Body of pancreas (tissue), 4 donors: ENCODE data around the gene RAI1. TPM values are rescaled to one million over a fixed set of nuclear protein-coding genes. Genes with fewer than 3 reads are reported as not detected.

ENCODE experiments used
- ATAC-seq: fragments of 150-250 bp; one replicate; pipeline ENCODE4 v1.9.1; 2016
- DNase-seq, 4 donors: peaks; one replicate each; pipeline ENCODE4 v3.0.0-alpha.2; 2019
- H3K27ac ChIP-seq, 4 donors: fragments of 200-600 bp; sonication (generic); 1 replicate in 3 of 4; 2 replicates in 1 of 4; pipeline versions ENCODE4 v1.5.1 to v1.6.1; 2016 to 2019; ENCODE audit warnings: mild to moderate bottlenecking in 1 of 4, mixed read lengths in 1 of 4, moderate library complexity in 1 of 4
- H3K27me3 ChIP-seq, 2 donors: fragments of 200-600 bp; sonication (generic); one replicate each; pipeline ENCODE4 v1.6.0; 2016; ENCODE audit warnings: mild to moderate bottlenecking in 1 of 2
- H3K36me3 ChIP-seq, 2 donors: fragments of 200-600 bp; sonication (generic); replicated peaks in 1 of 2; 2 replicates each; pipeline ENCODE4 v1.5.1; 2016; ENCODE audit warnings: low read depth in 2 of 2; ENCODE audit not compliant: insufficient read depth in 1 of 2
- H3K4me1 ChIP-seq: fragments of 200-600 bp; sonication (generic); one replicate; pipeline ENCODE4 v1.6.0; 2016
- H3K4me3 ChIP-seq, 2 donors: fragments of 200-600 bp; sonication (generic); 1 replicate in 1 of 2; 2 replicates in 1 of 2; pipeline ENCODE4 v1.5.1; 2016 to 2019
- H3K9me3 ChIP-seq, 3 donors: fragments of 200-600 bp; sonication (generic); 1 replicate in 2 of 3; 2 replicates in 1 of 3; pipeline ENCODE4 v1.5.1; 2016
- POLR2A ChIP-seq, 3 donors: fragments of 450-650 bp; IDR thresholded peaks; one replicate each; pipeline ENCODE4 v1.6.1; 2016; ENCODE audit warnings: antibody characterized with exemption in 3 of 3, mild to moderate bottlenecking in 2 of 3
- WGBS, 2 donors: methylation state at CpG; one replicate each; pipeline ENCODE4 v1.1.5; 2017; 5-methylcytosine and 5-hydroxymethylcytosine counted together
- intact Hi-C: fragments of 100-400 bp; cut with DNase I; formaldehyde crosslinking; loops from one replicate; pipeline ENCODE4 v1.15.1; 2023
- total RNA-seq, 2 donors: library from RNA; depleted of rRNA; stranded (reverse); fragments of >200 nt; gene quantifications; one replicate each; pipeline ENCODE4 v1.1.0, GENCODE V29; 2016
- TF ChIP-seq, protein P1 (sequence below), 7 experiments: fragments of 450-650 bp in 4 of 7; fragments of 200-600 bp in 3 of 7; sonication (generic) in 3 of 7; IDR thresholded peaks; one replicate each; pipeline ENCODE4 v1.5.1; 2016 to 2019; ENCODE audit warnings: antibody characterized with exemption in 7 of 7

The RAI1 gene
- total RNA-seq, 2 donors from 2014 or later = 16.3 to 41.5 TPM

- WGBS, 2 donors = 89 to 96% methylated on average over 4 to 5 of the region's 5 CpGs
- no peak for DNase-seq
These were observed 82.5 kb downstream of the RAI1 start for GRCh38 chr17:17763734-17764133.

DNA sequence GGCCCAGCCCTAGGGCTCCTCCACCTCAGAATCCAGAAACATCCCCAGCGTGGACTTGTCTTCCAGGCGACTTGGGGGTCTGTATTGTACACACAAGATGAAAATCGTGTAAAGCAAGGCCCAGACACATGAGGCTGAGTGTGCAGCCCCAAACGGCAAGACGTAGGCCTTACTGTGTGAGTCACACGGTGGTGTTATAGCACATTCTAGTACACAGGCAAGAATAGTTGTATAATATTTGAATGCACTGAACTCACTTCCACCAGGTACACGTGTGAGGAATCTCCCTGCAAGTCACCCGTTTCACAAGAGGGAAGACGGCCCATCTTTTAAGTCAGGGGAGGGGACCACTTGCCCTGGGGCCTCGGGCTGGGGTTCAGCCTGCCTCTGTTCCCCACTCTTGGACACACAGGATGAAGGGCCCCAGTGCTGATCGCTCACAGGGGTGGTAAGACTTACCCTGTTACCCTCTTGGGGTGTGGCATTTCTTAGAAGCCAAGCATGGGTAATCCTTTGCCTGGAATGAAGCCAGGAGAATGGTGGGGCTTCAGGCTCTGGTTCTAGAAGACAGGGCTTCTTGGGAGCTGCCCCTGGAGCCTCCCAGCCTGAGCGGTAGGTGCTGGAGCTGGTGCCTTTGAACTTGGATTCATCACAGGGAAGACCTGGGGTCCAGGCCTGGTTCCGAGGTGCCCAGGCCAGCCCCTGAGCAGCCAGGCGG is 84.3 kb downstream of the RAI1 start:
- no peaks in the 10 kb centered on the region for H3K36me3 ChIP-seq
- no peak for DNase-seq
- no peaks in the 10 kb centered on the region for H3K27me3 ChIP-seq
- no peak overlapping the region for H3K27ac ChIP-seq
- H3K4me3 ChIP-seq = no peak overlapping the region
- ATAC-seq = no peak
- peaks cover 24% of the 10 kb centered on the region for H3K4me1 ChIP-seq
- TF ChIP-seq POLR2A (IDR thresholded peaks at IDR 0.05) = no peak
- TF ChIP-seq, protein P1, sequence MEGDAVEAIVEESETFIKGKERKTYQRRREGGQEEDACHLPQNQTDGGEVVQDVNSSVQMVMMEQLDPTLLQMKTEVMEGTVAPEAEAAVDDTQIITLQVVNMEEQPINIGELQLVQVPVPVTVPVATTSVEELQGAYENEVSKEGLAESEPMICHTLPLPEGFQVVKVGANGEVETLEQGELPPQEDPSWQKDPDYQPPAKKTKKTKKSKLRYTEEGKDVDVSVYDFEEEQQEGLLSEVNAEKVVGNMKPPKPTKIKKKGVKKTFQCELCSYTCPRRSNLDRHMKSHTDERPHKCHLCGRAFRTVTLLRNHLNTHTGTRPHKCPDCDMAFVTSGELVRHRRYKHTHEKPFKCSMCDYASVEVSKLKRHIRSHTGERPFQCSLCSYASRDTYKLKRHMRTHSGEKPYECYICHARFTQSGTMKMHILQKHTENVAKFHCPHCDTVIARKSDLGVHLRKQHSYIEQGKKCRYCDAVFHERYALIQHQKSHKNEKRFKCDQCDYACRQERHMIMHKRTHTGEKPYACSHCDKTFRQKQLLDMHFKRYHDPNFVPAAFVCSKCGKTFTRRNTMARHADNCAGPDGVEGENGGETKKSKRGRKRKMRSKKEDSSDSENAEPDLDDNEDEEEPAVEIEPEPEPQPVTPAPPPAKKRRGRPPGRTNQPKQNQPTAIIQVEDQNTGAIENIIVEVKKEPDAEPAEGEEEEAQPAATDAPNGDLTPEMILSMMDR (IDR thresholded peaks at IDR 0.05) = no peak
- intact Hi-C loops = no loop called here
- no peaks in the 10 kb centered on the region for H3K9me3 ChIP-seq
- 81 to 86% methylated on average over 11 to 14 of the region's 14 CpGs for WGBS, 2 donors

More at GRCh38 chr17:17763734-17764133, 82.5 kb downstream of the RAI1 start:
- ATAC-seq = no peak
- Histone ChIP-seq H3K36me3 (no peaks in the 10 kb centered on the region), H3K4me3 (no peak overlapping the region), H3K9me3 (no peaks in the 10 kb centered on the region), H3K4me1 (peaks cover 14% of the 10 kb centered on the region), H3K27ac (no peak overlapping the region), H3K27me3 (no peaks in the 10 kb centered on the region)
- no peak for TF ChIP-seq POLR2A (IDR thresholded peaks at IDR 0.05)
- TF ChIP-seq, protein P1 (IDR thresholded peaks at IDR 0.05) = no peak
- intact Hi-C loops = no loop called here

DNA sequence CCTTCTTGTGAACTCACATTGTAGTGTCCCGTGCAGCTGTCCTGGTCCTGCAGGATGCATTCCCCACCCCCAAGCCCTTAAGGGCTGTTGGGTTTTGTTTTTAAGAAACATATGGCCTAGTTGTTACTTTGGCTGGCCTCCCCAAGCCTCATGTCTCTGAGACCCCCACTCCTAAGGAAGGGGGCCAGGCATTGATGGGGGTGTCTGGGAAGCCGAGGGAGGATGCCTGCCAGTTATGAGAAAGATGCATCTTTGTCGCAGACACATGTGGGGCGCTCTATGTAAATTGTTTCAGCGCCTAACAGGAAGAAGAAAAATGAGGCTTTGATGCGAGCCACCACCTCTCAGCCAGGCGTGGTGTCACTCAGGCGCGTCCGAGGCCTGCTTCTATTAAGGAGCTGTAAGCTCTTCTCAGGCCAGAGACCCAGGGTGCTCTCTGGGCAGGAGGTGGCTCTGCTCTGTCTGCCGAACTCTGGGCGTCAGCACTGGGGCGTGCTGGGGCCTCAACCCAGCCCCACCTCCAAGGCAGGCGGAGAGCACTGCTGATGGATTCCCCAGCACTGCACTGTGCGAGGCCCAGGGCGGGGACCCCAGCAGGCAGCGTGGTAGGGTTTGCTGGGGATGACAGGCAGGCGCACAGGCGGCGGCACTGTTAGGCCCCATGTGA is 85.0 kb downstream of the RAI1 start:
- Histone ChIP-seq H3K27me3 (no peaks in the 10 kb centered on the region), H3K36me3 (no peaks in the 10 kb centered on the region), H3K4me1 (peaks cover 24% of the 10 kb centered on the region), H3K9me3 (no peaks in the 10 kb centered on the region), H3K4me3 (no peak overlapping the region), H3K27ac (no peak overlapping the region)
- WGBS, 2 donors = 83% methylated on average over 20 of the region's 20 CpGs; no CpG with 5 or more reads in 1 of the 2 donors
- no peak for TF ChIP-seq POLR2A (IDR thresholded peaks at IDR 0.05)
- TF ChIP-seq, protein P1 (IDR thresholded peaks at IDR 0.05) = no peak
- ATAC-seq (no peak), DNase-seq (no peak)
- intact Hi-C loops = no loop called here

DNA sequence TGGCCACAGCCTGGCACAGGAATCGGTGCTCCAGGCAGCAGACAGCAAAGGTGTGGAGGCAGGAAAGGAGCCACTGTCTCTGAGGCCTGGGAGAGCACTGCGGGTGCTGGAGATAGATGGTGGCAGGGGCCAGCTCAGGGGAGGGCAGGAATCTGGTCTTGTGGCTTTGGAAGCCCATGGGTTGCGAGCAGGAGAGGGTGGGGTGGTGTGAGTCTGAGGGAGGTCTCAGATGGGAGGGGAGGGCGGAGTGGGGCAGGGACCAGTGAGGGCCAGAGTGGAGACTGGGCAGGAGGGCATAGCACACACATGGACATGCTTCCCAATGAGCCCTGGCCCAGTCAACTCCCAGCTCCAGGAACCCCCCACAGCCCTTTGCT is 85.5 kb downstream of the RAI1 start:
- no peaks in the 10 kb centered on the region for H3K36me3 ChIP-seq
- TF ChIP-seq POLR2A (IDR thresholded peaks at IDR 0.05) = no peak
- TF ChIP-seq, protein P1 (IDR thresholded peaks at IDR 0.05) = no peak
- H3K27me3 ChIP-seq = no peaks in the 10 kb centered on the region
- intact Hi-C loops = no loop called here
- no peak for ATAC-seq
- H3K4me1 ChIP-seq = peaks cover 24% of the 10 kb centered on the region
- no peak overlapping the region for H3K27ac ChIP-seq
- no peaks in the 10 kb centered on the region for H3K9me3 ChIP-seq
- 68 to 93% methylated on average over 3 to 4 of the region's 4 CpGs for WGBS, 2 donors
- H3K4me3 ChIP-seq = no peak overlapping the region
- no peak for DNase-seq
